ENCODE results near the gene MYO5C.

- no peak for TF ChIP-seq CTCF (IDR thresholded peaks at IDR 0.05; ENCODE audit: low read depth, low read length)
- TF ChIP-seq EZH2phosphoT487 (IDR thresholded peaks at IDR 0.05; ENCODE audit: low read depth), result no peak
These were observed 89.2 kb downstream of the MYO5C start for GRCh38 chr15:52206446-52206845.

All from OCI-LY3 (cell line).